Immature natural killer cell (primary cell): Measurements from ENCODE around the gene FXYD2. TPM values are rescaled to one million over a fixed set of nuclear protein-coding genes. Genes with fewer than 3 reads are reported as not detected.

Experiments used
- DNase-seq, 3 donors: peaks; one replicate each; pipeline ENCODE4 v3.0.0; 2022; ENCODE audit warnings: mixed read lengths in 1 of 3
- H3K27ac Mint-ChIP-seq, 6 donors: one replicate each; pipeline ENCODE4 v1.8.0; 2020; ENCODE audit warnings: mixed read lengths in 6 of 6, mild to moderate bottlenecking in 5 of 6, inconsistent platforms in 4 of 6, moderate library complexity in 3 of 6
- H3K27me3 Mint-ChIP-seq, 3 donors: one replicate each; pipeline ENCODE4 v1.8.0; 2020 to 2021; ENCODE audit warnings: low read depth in 3 of 3, mild to moderate bottlenecking in 3 of 3, mixed read lengths in 3 of 3, moderate library complexity in 3 of 3, inconsistent platforms in 1 of 3
- H3K36me3 Mint-ChIP-seq, 3 donors: one replicate each; pipeline ENCODE4 v1.8.0; 2020; ENCODE audit warnings: mixed read lengths in 3 of 3, inconsistent platforms in 2 of 3, mild to moderate bottlenecking in 2 of 3
- H3K4me1 Mint-ChIP-seq, 2 donors: one replicate each; pipeline ENCODE4 v1.8.0; 2020; ENCODE audit warnings: inconsistent platforms in 2 of 2, mild to moderate bottlenecking in 2 of 2, mixed read lengths in 2 of 2, moderate library complexity in 1 of 2
- H3K4me3 Mint-ChIP-seq, 5 donors: one replicate each; pipeline ENCODE4 v1.8.0; 2020; ENCODE audit warnings: mild to moderate bottlenecking in 5 of 5, mixed read lengths in 5 of 5, inconsistent platforms in 3 of 5, moderate library complexity in 3 of 5
- H3K9me3 Mint-ChIP-seq, 6 donors: one replicate each; pipeline ENCODE4 v1.8.0; 2020; ENCODE audit warnings: mild to moderate bottlenecking in 6 of 6, mixed read lengths in 6 of 6, inconsistent platforms in 4 of 6, moderate library complexity in 3 of 6
- polyA plus RNA-seq, 3 donors: library from polyadenylated mRNA; unstranded; fragments of 300-500 nt; fragmentation: Illumina TruSeq; gene quantifications; one replicate each; pipeline ENCODE4 v1.2.3, GENCODE V29; 2021

The FXYD2 gene
- polyA plus RNA-seq, 3 donors from 2014 or later = 1.3 to 12.0 (median 3.4) TPM

GRCh38 chr11:117836077-117836960 lies 11.8 kb upstream of the FXYD2 start:
- peaks cover 14 to 17% of the 10 kb centered on the region in 2 donors for H3K4me1 Mint-ChIP-seq
- no peak overlapping the region for H3K27ac Mint-ChIP-seq
- peaks cover 0 to 6% (median 4%) of the 10 kb centered on the region in 3 donors for H3K27me3 Mint-ChIP-seq
- DNase-seq = no peak
- no peaks in the 10 kb centered on the region for H3K36me3 Mint-ChIP-seq
- no peaks in the 10 kb centered on the region for H3K9me3 Mint-ChIP-seq
- no peak overlapping the region for H3K4me3 Mint-ChIP-seq

GRCh38 chr11:117835576-117835975 lies 11.0 kb upstream of the FXYD2 start:
- no peak for DNase-seq
- Mint-ChIP-seq H3K27me3 (peaks cover 0 to 6% (median 4%) of the 10 kb centered on the region in 3 donors), H3K4me3 (no peak overlapping the region), H3K27ac (no peak overlapping the region), H3K36me3 (no peaks in the 10 kb centered on the region), H3K4me1 (peaks cover 20 to 23% of the 10 kb centered on the region in 2 donors), H3K9me3 (no peaks in the 10 kb centered on the region)

- no peak overlapping the region for H3K27ac Mint-ChIP-seq
- DNase-seq = no peak
- H3K36me3 Mint-ChIP-seq = no peaks in the 10 kb centered on the region
- H3K4me3 Mint-ChIP-seq = no peak overlapping the region
- H3K4me1 Mint-ChIP-seq = peaks cover 25 to 28% of the 10 kb centered on the region in 2 donors
- H3K27me3 Mint-ChIP-seq = peaks cover 2 to 6% (median 6%) of the 10 kb centered on the region in 3 donors
- H3K9me3 Mint-ChIP-seq = no peaks in the 10 kb centered on the region
Measured at GRCh38 chr11:117834838-117835443, 10.4 kb upstream of the FXYD2 start.

GRCh38 chr11:117834068-117834810 lies 9.7 kb upstream of the FXYD2 start:
- no peak for DNase-seq
- Mint-ChIP-seq H3K4me1 (peaks cover 25 to 28% of the 10 kb centered on the region in 2 donors), H3K27ac (peak overlapping the region in 1 of 6 donors; percentile 11), H3K9me3 (no peaks in the 10 kb centered on the region), H3K36me3 (no peaks in the 10 kb centered on the region), H3K4me3 (no peak overlapping the region), H3K27me3 (peaks cover 2 to 6% (median 6%) of the 10 kb centered on the region in 3 donors)

- no peaks in the 10 kb centered on the region for H3K9me3 Mint-ChIP-seq
Measured at GRCh38 chr11:117833401-117833891, 8.9 kb upstream of the FXYD2 start.

GRCh38 chr11:117832511-117832910 lies 8.0 kb upstream of the FXYD2 start:
- H3K4me3 Mint-ChIP-seq = no peak overlapping the region
- H3K9me3 Mint-ChIP-seq = no peaks in the 10 kb centered on the region
- peaks cover under 1 to 4% (median 3%) of the 10 kb centered on the region in 3 donors for H3K27me3 Mint-ChIP-seq
- H3K4me1 Mint-ChIP-seq = peaks cover 19 to 28% of the 10 kb centered on the region in 2 donors
- DNase-seq = no peak
- no peaks in the 10 kb centered on the region for H3K36me3 Mint-ChIP-seq
- H3K27ac Mint-ChIP-seq = peak overlapping the region in 2 of 6 donors; percentile 43 to 66

More at GRCh38 chr11:117833401-117833891, 8.9 kb upstream of the FXYD2 start:
- peaks cover 2 to 6% (median 6%) of the 10 kb centered on the region in 3 donors for H3K27me3 Mint-ChIP-seq
- no peak for DNase-seq
- peaks cover 23 to 33% of the 10 kb centered on the region in 2 donors for H3K4me1 Mint-ChIP-seq
- no peaks in the 10 kb centered on the region for H3K36me3 Mint-ChIP-seq
- H3K27ac Mint-ChIP-seq = no peak overlapping the region
- no peak overlapping the region for H3K4me3 Mint-ChIP-seq

GRCh38 chr11:117831661-117832415 lies 7.3 kb upstream of the FXYD2 start:
- Mint-ChIP-seq H3K4me3 (no peak overlapping the region), H3K27me3 (peaks cover under 1 to 5% (median 4%) of the 10 kb centered on the region in 3 donors), H3K27ac (peak overlapping the region in 1 of 6 donors; percentile 7), H3K9me3 (no peaks in the 10 kb centered on the region), H3K36me3 (no peaks in the 10 kb centered on the region), H3K4me1 (peaks cover 19 to 24% of the 10 kb centered on the region in 2 donors)
- no peak for DNase-seq

- DNase-seq = no peak
- no peaks in the 10 kb centered on the region for H3K36me3 Mint-ChIP-seq
- H3K4me1 Mint-ChIP-seq = peaks cover 19 to 23% of the 10 kb centered on the region in 2 donors
- no peak overlapping the region for H3K4me3 Mint-ChIP-seq
- no peaks in the 10 kb centered on the region for H3K9me3 Mint-ChIP-seq
- peak overlapping the region in 2 of 6 donors; percentile 9 to 73 for H3K27ac Mint-ChIP-seq
- H3K27me3 Mint-ChIP-seq = peaks cover 2 to 5% (median 5%) of the 10 kb centered on the region in 3 donors
Measured at GRCh38 chr11:117830674-117831351, 6.3 kb upstream of the FXYD2 start.

- Mint-ChIP-seq H3K36me3 (no peaks in the 10 kb centered on the region), H3K9me3 (no peaks in the 10 kb centered on the region), H3K4me1 (peaks cover 19 to 23% of the 10 kb centered on the region in 2 donors), H3K27ac (peak overlapping the region in 3 of 6 donors; percentile 27 to 74 (median 60)), H3K27me3 (peaks cover 2 to 5% (median 5%) of the 10 kb centered on the region in 3 donors), H3K4me3 (peak overlapping the region in 2 of 5 donors; percentile 32 to 44)
- no peak for DNase-seq
Measured at GRCh38 chr11:117830072-117830471, 5.5 kb upstream of the FXYD2 start.

- H3K4me1 Mint-ChIP-seq = peaks cover 19 to 23% of the 10 kb centered on the region in 2 donors
- no peak overlapping the region for H3K4me3 Mint-ChIP-seq
- DNase-seq = no peak
- H3K27me3 Mint-ChIP-seq = peaks cover 2 to 5% (median 5%) of the 10 kb centered on the region in 3 donors
- no peaks in the 10 kb centered on the region for H3K9me3 Mint-ChIP-seq
- no peak overlapping the region for H3K27ac Mint-ChIP-seq
- no peaks in the 10 kb centered on the region for H3K36me3 Mint-ChIP-seq
Measured at GRCh38 chr11:117829369-117829725, 4.8 kb upstream of the FXYD2 start.

GRCh38 chr11:117828611-117829368 lies 4.2 kb upstream of the FXYD2 start:
- Mint-ChIP-seq H3K4me3 (peak overlapping the region in 2 of 5 donors; percentile 20 to 46), H3K27me3 (peaks cover 4 to 5% (median 5%) of the 10 kb centered on the region in 3 donors), H3K9me3 (no peaks in the 10 kb centered on the region), H3K36me3 (no peaks in the 10 kb centered on the region), H3K27ac (peak overlapping the region in 4 of 6 donors; percentile 39 to 50 (median 46)), H3K4me1 (peaks cover 19 to 23% of the 10 kb centered on the region in 2 donors)
- peak; percentile 54 to 75 (median 54) for DNase-seq
